Measurements from ENCODE around the gene ZNF320.

ZNF320 gene

GRCh38 chr19:52896431-52897137, 851 bp downstream of the ZNF320 start:
- TF ChIP-seq RAD21 (IDR thresholded peaks at IDR 0.05; ENCODE audit: low read depth) (no peak), USF1 (IDR thresholded peaks at IDR 0.05) (no peak), TAF1 (IDR thresholded peaks at IDR 0.05; ENCODE audit: low read depth) (no peak), NFIC (IDR thresholded peaks at IDR 0.05) (peak; percentile 81), ZBTB7A (IDR thresholded peaks at IDR 0.05; ENCODE audit: low read depth) (no peak), EGR1 (IDR thresholded peaks at IDR 0.05) (no peak), TEAD4 (IDR thresholded peaks at IDR 0.05) (no peak), CEBPB (IDR thresholded peaks at IDR 0.05) (no peak), TCF12 (IDR thresholded peaks at IDR 0.05; ENCODE audit: low read depth) (no peak), YY1 (IDR thresholded peaks at IDR 0.05; ENCODE audit: low read depth) (no peak), FOXM1 (IDR thresholded peaks at IDR 0.05; ENCODE audit: borderline replicate concordance, low read depth) (no peak), CREB1 (IDR thresholded peaks at IDR 0.05; ENCODE audit: low read depth) (no peak), EP300 (IDR thresholded peaks at IDR 0.05; ENCODE audit: borderline replicate concordance) (no peak), REST (IDR thresholded peaks at IDR 0.05; ENCODE audit: low read depth) (no peak)
- TF ChIP-seq, protein P1, sequence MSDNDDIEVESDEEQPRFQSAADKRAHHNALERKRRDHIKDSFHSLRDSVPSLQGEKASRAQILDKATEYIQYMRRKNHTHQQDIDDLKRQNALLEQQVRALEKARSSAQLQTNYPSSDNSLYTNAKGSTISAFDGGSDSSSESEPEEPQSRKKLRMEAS (IDR thresholded peaks at IDR 0.05): peak; percentile 4; the same call in 1 of the 2 replicates

DNA sequence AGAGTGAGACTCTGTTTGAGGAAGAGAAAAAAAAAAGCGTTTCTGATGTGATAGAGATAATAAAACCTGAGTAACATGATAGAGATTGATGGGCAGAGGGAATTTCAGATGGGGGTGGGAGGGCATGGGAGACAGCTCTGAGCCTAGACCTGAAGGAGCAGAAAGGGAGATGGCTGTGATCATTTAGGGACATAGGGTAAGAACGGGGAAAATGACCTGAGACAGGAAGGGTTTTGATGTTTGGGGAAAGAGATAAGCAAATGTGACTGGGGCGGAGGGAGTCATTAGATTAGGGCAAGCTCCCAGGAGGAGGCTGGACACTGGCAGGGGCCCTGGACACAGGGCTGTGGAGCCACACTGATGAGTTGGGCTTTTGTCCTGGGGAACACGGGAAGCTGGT, 6.1 kb downstream of the ZNF320 start:
- TF ChIP-seq, protein P1 (IDR thresholded peaks at IDR 0.05): no peak
- no peak for TF ChIP-seq RAD21 (IDR thresholded peaks at IDR 0.05; ENCODE audit: low read depth)
- no peak for TF ChIP-seq FOXM1 (IDR thresholded peaks at IDR 0.05; ENCODE audit: borderline replicate concordance, low read depth)
- no peak for TF ChIP-seq TCF12 (IDR thresholded peaks at IDR 0.05; ENCODE audit: low read depth)
- no peak for TF ChIP-seq USF1 (IDR thresholded peaks at IDR 0.05)
- no peak for TF ChIP-seq EGR1 (IDR thresholded peaks at IDR 0.05)
- TF ChIP-seq YY1 (IDR thresholded peaks at IDR 0.05; ENCODE audit: low read depth): no peak
- no peak for TF ChIP-seq ZBTB7A (IDR thresholded peaks at IDR 0.05; ENCODE audit: low read depth)
- TF ChIP-seq CREB1 (IDR thresholded peaks at IDR 0.05; ENCODE audit: low read depth): no peak

DNA sequence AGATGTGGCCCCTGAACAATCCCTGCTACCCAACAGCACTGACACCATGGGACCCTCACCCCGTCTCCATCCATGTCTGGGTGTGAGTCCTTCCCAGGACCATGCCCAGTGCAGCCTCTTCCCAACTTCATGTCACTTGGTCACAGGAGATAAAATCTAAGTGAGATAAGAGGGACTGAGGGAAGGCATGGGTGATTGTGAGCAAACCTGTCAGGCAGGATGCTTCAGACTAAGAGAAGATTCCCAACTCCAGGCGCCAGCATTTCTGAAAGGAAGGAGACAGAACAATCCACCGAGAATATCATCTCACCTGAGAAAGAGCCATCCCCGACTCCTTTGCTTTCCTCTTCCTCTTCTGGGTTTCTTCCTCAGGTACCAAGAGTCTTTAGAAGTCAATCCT, 7.5 kb downstream of the ZNF320 start:
- TF ChIP-seq USF1 (IDR thresholded peaks at IDR 0.05) (no peak), TCF12 (IDR thresholded peaks at IDR 0.05; ENCODE audit: low read depth) (no peak), TAF1 (IDR thresholded peaks at IDR 0.05; ENCODE audit: low read depth) (no peak), REST (IDR thresholded peaks at IDR 0.05; ENCODE audit: low read depth) (no peak), CEBPB (IDR thresholded peaks at IDR 0.05) (no peak), YY1 (IDR thresholded peaks at IDR 0.05; ENCODE audit: low read depth) (no peak), NFIC (IDR thresholded peaks at IDR 0.05) (no peak), RAD21 (IDR thresholded peaks at IDR 0.05; ENCODE audit: low read depth) (no peak), CREB1 (IDR thresholded peaks at IDR 0.05; ENCODE audit: low read depth) (no peak)
- TF ChIP-seq, protein P1 (IDR thresholded peaks at IDR 0.05): no peak

DNA sequence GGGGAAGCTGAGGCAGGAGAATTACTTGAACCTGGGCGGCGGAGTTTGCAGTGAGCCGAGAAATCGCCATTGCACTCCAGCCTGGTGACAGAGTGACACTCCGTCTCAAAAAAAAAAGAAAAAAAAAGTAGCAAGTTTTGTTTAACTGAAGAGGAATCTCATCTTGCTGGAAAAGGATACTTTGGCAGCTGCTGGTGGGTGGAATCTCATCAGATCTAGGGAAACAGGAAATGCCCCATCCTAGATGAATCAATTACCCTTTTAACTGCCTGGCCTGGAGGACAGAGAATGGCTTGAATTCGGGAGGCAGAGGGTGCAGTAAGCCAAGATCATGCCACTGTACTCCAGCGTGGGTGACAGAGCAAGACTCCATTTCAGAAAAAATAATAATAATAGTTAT, 8.4 kb downstream of the ZNF320 start:
- TF ChIP-seq USF1 (IDR thresholded peaks at IDR 0.05) (no peak), REST (IDR thresholded peaks at IDR 0.05; ENCODE audit: low read depth) (no peak), YY1 (IDR thresholded peaks at IDR 0.05; ENCODE audit: low read depth) (no peak), TEAD4 (IDR thresholded peaks at IDR 0.05) (no peak), ZBTB7A (IDR thresholded peaks at IDR 0.05; ENCODE audit: low read depth) (no peak), EGR1 (IDR thresholded peaks at IDR 0.05) (no peak), NFIC (IDR thresholded peaks at IDR 0.05) (no peak), FOXM1 (IDR thresholded peaks at IDR 0.05; ENCODE audit: borderline replicate concordance, low read depth) (no peak), CREB1 (IDR thresholded peaks at IDR 0.05; ENCODE audit: low read depth) (no peak), EP300 (IDR thresholded peaks at IDR 0.05; ENCODE audit: borderline replicate concordance) (no peak), TCF12 (IDR thresholded peaks at IDR 0.05; ENCODE audit: low read depth) (no peak), CEBPB (IDR thresholded peaks at IDR 0.05) (no peak), RAD21 (IDR thresholded peaks at IDR 0.05; ENCODE audit: low read depth) (no peak), TAF1 (IDR thresholded peaks at IDR 0.05; ENCODE audit: low read depth) (no peak)
- TF ChIP-seq, protein P1 (IDR thresholded peaks at IDR 0.05): no peak
